HL-60/S4 treated with phorbol 12-myristate 13-acetate at 8.2 ng/mL for 4 days and 3 days (cell line): ENCODE results near the gene GGTLC2.
"Not testable (repeated sequence)": the region's sequence is repeated elsewhere in the genome, so short reads cannot be mapped to it uniquely, and the experiment has no call there.

ENCODE experiments used
- in situ Hi-C: fragments of 300-500 bp; cut with MboI; formaldehyde crosslinking; loops from 2 replicates; pipeline ENCODE4 v1.15.0; 2022; ENCODE audit warnings: low sequenced_read_pairs

GGTLC2 gene

DNA sequence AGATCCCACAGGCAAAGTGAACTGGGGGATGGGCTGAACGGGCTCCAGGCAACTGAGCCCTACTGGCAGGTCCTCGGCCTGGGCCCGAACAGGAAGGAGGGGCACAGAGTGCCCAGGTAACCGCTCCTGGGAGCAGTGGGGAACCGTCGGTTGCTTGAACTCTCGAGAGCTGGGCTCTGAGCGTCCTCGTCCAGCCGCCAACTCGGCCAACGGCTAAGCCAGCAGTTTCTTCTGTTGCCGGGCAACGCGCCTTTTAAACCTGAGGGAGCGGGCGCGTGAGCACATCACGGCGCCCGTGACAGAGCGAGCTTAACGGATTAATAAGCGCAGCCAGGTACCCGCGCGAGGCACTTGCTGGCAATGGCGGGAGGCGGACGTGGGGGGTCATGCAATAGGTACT lies at the start of gene GGTLC2:
GGTLC2 (plus strand) TSS at position 301 of the 400 bp plus-strand sequence. CDS start 1,732 bp downstream, outside the sequence.
- in situ Hi-C loops, result not testable (repeated sequence)

DNA sequence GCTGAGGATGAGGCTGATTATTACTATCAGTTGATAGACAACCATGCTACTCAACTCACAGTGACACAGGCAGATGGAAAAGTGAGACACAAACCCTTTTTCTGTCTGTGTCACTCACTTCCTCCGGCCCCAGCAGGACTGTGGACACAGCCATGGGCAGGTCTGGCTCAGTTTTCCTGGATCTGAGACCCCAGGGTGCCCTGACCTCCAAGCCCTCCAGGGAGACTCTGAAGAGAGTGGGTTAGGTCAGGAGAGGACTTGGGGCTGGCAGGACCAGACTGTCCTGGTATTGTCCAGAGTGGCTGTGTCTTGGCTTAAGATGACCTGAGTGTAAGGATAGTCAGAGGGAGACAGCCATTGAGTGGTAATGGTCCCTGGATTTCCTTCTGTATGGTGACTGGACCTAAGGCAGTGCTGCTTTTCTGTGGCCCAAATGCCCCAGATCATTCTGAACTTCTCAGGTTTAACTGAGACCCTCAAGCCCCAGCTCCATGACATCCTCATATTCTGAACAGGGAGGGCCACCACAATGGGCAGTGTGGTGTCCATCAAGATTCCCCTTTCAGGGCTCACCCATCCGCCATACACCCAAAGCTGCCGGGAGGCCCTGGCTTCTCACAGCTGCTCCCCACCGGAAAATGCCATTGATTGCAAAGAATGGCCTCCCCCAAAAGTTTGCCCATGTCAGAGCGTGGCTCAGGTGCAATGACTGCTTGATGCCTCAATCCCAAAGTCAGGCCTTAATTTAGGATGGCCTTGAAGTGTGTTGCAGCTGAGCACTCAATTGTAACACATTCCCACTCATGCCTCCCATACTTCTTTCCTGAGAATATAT lies 49.2 kb upstream of the GGTLC2 start:
- in situ Hi-C loops, result no loop called here

DNA sequence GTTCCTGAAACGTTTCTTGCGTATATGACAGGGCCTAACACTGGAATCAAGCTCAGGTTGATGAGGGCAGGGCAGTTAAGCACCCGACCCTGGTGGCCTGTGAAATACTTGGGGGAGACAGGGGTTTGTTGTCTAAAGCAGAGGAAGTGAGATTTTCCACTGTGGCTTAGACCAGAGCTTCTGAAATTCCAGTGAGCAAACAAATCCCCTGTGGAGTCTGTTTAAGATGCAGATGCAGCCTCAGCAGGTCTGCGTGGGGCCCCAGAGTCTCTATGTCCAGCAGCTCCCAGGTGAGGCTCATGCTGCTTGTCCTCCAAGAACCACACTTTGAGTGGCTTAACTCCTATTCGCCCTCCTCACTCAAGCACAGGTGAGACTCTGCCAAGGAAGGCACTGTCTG lies 46.3 kb upstream of the GGTLC2 start:
- in situ Hi-C loops, result no loop called here

DNA sequence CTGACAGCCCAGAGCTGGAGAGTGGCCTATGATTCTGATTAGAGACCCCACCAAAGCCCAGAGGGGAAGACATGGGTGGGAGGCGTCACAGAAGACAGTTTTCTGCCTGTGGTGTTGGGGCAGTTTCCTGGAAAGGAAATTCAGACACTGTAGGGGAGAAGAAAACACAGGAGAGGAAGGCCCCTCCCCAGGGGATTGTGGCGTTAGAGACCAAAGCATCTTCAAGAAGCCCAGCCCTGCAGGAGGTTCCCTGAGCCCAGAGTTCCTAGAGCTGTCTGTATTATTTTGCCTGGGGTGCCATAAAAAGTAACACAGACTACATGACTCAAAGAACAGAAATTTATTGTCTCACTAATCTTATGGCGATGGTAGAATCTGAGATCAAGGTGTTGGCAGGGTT lies 45.2 kb upstream of the GGTLC2 start:
- in situ Hi-C loops, result no loop called here

DNA sequence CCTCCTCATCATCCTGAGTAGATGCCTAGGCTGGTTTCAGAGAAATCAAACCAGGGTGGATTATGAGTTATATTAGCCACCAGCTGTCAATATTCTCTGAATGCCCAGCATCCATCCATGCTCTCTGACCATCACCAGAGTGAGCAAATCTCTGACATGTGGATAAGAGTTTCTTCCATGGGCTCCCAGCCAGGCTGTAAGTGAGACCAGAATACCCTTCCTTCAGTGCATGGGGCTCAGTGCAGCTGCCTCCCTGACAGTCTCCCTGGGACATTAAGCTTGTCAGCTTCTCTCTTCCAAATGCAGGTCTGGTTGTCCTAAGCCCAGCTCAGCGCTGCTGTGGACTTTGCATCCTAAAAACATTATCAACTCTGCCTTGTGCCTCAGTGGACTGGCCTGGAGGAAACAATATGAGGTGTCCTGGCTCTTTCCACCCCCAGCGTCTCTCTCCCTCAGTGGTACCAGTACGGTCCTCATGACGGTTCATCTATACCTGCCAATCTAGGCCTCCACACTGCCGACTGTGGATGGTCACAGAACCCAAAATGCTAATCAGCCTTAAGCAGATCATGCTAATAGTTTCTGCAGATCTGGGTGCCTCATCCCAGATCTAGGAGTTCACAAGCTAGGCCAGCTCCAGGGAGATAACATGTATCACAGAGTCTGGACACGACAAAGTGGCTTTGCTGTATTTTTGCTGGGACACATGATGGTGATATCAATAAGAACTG lies 43.7 kb upstream of the GGTLC2 start:
- in situ Hi-C loops, result no loop called here

DNA sequence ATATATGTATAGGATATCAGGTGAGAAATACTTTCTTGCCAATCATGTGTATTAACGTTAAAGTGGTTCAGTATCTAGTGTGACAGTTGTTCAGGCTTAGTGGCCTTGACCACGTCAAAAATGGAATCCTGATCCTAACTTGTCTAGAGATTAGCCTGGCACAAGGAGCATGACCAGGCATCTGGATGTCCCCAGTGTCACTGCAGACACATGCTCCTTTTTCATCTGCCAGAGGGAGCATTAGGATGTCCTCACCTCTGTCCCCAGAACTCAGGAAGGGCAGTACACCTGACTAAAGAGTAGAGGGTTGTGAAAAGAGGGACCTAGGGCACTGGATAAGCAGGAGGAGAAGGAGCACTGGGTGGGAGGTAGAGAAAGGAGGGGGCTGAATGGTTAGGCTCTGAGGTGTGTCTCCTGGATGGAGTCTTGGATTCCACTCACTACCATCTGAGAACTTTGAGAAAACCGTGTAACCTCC lies 40.9 kb upstream of the GGTLC2 start:
- in situ Hi-C loops, result no loop called here

DNA sequence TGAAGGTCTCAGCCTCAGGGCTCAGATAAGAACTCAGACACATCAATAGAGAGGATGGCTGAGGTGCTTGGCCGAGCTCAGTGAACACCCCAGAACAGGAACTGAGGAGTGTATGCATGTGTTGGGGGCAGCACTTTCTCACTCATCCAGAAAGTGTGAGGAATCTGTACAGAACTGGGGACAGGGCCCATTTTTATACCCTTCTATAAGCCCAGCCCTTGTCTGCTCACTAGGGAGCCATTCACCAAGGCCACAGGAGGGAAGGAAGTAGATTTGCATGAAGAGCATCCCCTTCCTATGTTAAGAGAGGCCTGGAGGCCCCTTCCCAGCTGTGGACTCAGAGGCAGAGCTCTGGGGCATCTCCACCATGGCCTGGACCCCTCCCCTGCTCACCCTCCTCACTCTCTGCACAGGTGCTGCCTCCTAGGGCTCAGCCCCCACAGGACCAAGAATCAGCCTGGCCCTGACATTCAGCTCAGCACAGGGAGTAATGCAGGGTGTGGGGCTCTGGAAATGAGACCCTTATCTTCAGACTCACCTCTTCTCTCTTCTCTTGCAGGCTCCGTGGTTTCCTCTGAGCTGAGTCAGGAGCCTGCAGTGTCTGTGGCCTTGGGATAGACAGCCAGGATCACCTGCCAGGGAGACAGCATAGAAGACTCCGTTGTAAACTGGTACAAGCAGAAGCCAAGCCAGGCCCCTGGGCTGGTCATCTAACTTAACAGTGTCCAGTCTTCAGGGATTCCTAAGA lies 39.9 kb upstream of the GGTLC2 start:
- in situ Hi-C loops, result no loop called here

DNA sequence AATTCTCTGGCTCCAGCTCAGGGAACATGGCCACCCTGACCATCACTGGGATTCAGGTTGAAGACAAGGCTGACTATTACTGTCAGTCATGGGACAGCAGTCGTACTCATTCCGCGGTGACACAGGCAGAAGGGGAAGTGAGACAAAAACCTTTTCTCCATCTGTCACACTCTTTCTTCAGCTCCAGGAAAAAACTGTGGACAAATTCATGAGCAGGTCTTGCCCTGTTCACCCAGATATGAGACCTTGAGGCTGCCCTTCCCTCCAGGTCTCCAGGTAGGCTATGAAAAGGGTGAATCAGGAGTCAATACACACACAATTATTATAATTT lies 39.4 kb upstream of the GGTLC2 start:
- in situ Hi-C loops, result no loop called here

DNA sequence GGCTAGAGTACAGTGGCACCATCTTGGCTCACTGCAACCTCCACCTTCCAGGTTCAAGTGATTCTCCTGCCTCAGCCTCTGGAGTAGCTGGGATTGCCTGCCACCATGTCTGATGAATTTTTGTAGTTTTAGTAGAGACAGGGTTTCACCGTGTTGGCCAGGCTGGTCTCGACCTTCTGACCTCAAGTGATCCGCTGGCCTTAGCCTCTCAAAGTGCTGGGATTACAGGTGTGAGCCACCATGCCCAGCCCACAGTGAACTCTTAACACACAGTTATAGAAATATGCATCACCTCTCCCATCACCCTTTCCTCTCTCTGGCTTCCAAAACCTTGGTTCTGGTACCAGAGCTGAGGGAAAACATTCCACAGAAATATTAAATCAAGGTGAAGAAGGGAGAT lies 36.4 kb upstream of the GGTLC2 start:
- in situ Hi-C loops, result not testable (repeated sequence)

DNA sequence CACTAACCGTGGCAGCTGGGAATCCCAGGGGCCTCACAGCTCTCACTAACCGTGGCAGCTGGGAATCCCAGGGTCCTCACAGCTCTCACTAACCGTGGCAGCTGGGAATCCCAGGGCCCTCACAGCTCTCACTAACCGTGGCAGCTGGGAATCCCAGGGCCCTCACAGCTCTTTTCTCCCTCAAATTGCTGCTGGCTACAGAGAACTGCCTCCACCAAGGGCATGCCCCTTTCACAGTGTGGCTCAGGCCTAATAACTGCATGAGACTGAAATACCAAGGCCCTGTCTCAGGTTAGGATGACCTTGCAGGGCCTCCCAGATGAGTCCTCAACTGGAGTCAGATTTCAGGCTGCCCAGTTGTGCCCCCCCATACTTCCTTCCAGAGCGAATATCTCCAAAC lies 35.1 kb upstream of the GGTLC2 start:
- in situ Hi-C loops, result no loop called here

DNA sequence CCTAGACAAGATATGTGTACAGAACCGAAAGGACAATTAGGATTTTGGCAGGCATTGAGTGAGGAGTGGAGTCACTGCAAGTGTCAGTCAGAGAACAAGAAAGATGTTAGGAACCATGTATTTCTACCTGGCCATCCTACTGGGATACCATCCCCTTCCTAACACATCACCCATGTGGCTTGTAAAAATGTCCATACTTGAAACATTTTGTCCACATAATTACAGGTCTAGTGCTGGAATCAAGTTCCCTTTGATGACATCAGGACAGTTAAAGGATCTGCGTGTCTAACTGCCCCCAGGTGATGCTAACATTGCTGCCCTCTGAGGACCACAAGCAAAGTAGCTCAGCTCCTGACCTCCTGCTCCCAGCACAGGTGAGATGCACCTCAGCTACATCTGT lies 31.9 kb upstream of the GGTLC2 start:
- in situ Hi-C loops, result no loop called here

DNA sequence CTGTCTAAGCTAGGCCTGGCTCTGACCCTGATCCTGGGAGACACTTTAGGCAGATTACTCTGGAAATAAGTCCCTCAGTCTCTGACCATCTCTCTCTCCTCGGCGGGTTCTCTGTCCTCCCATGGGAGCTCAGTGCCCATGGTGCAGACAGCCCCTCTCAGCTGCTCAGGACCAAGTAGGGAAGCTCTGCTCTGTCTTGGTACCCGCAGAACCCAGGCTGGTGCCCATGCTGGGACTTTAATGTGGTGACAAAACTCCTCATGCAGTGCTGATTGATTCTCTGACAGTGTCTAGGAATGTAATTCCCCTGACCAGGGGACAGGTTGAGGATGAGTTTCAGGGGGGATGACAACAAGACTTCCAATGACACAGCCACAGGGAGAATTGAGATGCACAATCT lies 30.3 kb upstream of the GGTLC2 start:
- in situ Hi-C loops, result no loop called here

DNA sequence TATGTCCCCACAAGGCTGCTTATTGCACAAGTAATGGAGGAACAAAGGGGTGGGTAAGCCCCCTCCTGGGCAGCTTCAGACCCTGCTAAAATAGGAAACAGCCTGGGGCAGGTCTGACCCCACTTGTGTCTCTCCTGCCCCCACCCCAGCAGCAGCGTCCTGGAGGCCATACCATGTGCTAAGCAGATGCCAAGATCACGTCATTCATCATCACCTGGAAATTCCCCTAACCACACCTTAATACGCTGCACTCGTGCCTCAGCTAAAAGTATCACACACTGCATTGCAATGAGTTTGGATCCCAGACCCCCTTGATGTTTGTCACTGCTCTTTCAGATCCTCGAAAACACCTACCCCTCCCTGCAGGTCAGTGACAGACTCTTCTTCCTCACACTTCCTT lies 27.8 kb upstream of the GGTLC2 start:
- in situ Hi-C loops, result no loop called here

DNA sequence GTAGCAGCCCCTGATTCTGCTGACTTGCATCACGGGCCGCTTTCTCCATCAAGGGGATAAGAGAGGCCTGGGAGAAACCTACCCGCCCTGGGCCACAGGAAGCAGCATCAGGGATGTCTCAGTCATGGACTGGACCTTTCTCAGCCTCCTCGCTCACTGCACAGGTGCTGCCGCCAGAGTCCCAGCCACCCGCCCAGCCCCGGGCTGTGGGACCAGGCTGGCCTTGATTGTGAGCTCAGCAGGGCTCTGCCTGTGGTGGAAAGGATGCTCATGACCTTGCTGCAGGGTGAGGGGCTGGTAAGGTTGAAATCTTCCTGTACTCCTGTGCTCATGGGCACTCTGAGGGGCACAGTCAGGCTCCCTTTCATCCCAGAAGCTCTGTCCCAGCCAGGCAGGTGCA lies 26.0 kb upstream of the GGTLC2 start:
- in situ Hi-C loops, result no loop called here

DNA sequence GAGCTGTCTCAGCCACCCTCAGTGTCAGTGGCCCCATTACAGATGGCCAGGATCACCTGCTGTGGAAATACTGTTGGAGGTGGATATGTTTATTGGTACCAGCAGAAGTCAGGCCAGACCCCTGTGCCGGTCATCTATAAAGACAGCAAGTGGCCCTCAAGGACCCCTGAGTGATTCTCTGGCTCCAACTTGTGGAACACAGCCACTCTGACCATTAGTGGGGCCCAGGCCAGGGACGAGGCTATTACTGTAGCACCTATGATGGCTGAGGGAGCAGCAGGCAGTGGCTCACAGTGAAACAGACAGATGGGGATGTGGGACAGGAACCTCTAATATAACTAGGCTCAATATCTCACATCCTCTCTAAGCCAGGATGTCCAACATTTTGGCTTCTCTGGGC lies 25.5 kb upstream of the GGTLC2 start:
- in situ Hi-C loops, result no loop called here

DNA sequence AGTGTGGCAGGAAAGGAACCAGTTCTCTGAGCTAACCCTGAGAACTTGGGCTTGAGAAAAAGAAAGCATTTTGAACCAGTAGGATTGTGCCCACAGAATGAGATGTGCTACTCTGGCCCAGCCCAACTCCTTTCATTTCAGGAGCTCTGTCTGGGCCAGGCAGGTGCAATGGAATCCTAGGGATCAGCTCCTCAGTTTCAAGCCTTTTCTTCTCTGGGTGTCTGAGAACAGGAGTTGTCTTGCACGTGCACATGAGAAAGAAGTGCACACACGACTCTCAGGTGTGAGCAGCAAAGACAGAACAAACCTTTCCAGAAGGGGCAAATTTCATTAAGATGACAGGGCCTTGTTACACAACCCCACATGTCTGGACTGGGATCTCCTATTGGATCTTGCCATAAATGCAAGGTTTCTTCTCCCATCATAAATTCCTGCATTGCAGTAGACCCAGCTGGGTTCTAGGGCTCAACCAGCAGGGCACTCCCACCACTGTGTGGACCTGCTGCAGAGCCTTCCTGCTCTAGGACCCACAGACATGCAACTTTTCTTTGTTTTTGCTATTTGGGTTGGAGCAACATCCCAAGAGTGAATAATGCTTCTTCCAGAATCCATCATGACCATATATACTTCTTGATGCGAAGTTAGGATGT lies 24.5 kb upstream of the GGTLC2 start:
- in situ Hi-C loops, result no loop called here

DNA sequence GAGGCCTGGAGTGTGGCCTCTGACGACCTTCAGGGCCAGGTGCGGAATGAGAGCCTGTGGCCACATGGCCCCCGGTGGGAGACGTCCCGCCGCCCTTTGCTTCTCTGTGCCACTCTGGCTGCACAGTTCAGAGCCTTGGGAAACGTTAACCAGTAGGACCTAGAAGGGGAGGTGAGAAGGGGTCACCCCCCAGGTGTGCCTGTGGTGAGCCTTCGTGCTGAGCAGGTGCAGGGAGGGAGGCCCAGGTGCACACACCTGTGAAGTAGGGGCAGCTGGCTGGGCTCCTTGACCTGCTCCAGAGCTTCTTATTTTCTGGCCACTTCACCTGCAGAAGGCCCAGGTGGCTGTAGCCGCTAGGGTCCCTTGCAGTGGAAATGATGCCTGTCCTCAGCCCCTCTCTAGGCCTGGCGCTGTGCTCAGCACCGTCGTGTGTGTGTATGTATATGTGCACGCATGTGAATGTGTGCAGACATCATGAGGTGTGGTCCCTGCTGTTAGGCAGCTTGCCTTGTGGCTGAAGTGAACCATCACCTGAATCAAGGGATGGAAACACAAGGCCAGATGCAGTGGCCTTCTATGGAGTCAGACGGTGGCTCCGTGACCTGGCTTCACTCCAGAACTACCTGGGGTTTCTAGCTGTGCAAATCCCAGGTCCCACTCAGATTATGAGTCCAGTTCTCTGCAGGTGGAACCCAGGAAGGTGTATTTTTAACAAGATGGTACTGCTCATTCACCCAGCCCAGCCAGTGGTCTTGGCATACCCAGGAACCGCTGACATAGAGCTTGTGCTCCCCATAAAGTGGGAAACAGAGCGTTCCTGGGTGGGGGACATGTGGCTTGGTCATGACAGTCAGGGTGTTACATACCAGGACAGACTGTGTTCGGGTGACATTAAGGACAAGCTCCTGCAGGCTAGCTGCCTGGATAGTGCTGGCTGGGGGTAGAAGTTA lies 15.6 kb upstream of the GGTLC2 start:
- in situ Hi-C loops, result not testable (repeated sequence)

DNA sequence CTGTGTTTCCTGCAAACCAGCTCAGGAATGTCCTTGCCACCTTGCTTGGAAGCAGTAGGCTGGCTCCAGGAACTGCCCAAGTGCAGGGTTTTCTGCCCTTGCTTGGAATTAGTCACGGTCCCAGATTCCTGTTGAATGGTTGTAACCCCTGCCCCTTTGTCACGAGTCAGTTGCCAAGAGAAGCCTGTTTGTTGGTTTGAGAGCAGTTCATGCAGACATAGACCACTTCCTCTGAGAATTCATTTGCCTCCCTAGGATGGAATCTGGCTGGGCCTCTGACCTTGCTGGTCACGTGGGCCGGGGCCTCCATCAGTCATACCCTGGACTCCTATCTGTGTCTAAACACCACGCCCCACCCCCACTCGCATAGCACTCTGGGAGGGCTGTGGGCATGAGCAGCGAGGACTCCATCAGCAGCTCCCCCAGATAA lies 13.2 kb upstream of the GGTLC2 start:
- in situ Hi-C loops, result not testable (repeated sequence)

DNA sequence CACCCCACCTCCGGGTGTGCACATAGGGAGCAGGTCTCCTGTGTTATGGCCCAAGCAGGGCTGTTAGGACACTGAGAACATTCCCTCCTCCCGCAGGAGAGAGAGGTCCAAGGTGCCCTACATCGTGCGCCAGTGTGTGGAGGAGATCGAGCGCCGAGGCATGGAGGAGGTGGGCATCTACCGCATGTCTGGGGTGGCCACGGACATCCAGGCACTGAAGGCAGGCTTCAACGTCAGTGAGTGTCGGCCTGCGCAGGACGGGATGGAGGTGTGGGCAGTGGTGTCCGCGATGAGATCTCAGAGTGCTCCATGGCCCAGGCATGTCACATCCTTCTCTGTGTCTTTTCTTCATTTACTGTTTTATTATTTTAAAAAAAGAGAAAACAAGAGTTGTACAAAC lies 12.2 kb upstream of the GGTLC2 start:
- in situ Hi-C loops, result not testable (repeated sequence)

DNA sequence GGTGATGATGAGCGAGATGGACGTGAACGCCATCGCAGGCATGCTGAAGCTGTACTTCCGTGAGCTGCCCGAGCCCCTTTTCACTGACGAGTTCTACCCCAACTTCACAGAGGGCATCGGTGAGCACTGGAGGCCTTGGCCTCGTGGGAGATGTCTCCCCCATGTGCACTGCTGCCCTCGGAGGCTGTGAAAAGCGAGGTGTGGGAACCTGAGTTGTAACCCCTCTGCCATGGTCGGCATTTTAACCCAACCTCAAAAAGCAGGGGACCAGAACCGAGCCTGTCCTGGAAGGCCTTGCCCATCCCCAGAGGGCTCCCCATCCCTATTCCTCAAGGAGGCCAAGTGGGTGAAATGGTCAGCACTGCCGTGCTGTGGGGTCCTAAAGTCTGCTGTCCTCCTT lies 10.9 kb upstream of the GGTLC2 start:
- in situ Hi-C loops, result not testable (repeated sequence)
